Measurements from ENCODE around the gene MYO18A. TPM values are rescaled to one million over a fixed set of nuclear protein-coding genes. Genes with fewer than 3 reads are reported as not detected.

Gene MYO18A
- total RNA-seq, 1 experiment from 2014 or later: 37.2 TPM

DNA sequence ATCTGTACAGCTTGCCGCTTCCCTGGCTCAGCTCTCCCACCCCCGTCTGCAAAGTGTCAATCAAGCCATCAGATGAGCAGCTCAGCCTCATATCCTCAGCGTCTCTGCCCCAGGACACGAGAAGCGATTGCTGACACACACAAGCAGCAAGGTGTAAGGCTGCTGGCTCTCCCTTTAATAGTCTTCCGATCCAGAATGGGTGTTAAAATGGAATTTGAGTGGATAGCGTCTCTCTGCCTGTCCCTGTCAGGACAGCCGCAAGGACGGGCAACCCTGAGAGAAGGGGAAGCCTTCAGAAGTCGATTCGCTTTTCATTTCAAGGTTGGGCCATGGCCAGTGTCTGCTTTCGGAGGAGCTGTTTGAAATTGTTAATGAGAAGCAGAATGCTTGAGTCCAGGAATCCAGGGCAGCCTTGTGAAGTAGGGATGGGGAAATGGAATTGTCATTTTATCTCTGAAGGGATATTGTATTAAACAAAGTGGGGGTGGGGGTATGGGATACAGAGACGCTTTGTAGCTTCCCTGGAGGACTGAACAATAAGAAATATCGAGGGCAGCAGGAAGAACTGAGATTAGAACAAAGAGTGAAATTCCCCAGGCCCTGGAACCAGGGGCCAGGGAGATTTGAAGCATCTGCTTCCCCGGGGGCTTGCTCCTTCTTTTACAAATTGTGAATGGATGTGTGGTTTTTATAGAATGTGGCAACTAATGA, 142.0 kb downstream of the MYO18A start:
- Histone ChIP-seq H3K4me3 (replicated peaks in 1 of 2; ENCODE audit: low read depth in 1 of 2, low read length in 2 of 2) (no peak overlapping the region), H3K9me3 (ENCODE audit: control insufficient read depth in 1 of 2, insufficient read depth in 1 of 2, low read depth in 1 of 2, low read length in 2 of 2) (peaks cover 12 to 18% of the 10 kb centered on the region in 2 experiments; a peak in 2 of 4 replicates), H3K36me3 (ENCODE audit: control insufficient read depth in 1 of 2, insufficient read depth in 2 of 2, low read length in 2 of 2) (no peaks in the 10 kb centered on the region), H3K27ac (ENCODE audit: low read depth, low read length) (no peak overlapping the region), H3K4me2 (ENCODE audit: low read length) (no peak overlapping the region), H3K27me3 (ENCODE audit: insufficient read depth, low read length) (peaks cover 15% of the 10 kb centered on the region; the same call in 1 of the 2 replicates), H3K9ac (ENCODE audit: low read length) (no peak overlapping the region), H3K4me1 (ENCODE audit: control insufficient read depth in 1 of 2, insufficient read depth in 2 of 2, low read length in 2 of 2) (peaks cover 0 to 7% of the 10 kb centered on the region in 2 experiments; a peak in 2 of 4 replicates), H3K9me2 (ENCODE audit: insufficient read depth) (no peaks in the 10 kb centered on the region), H3K79me2 (ENCODE audit: insufficient read depth, low read length) (no peaks in the 10 kb centered on the region), H4K20me1 (ENCODE audit: insufficient read depth) (no peaks in the 10 kb centered on the region), H2AFZ (ENCODE audit: low read depth, low read length, poor library complexity, severe bottlenecking) (no peak overlapping the region)
- TF ChIP-seq RAD21 (IDR thresholded peaks at IDR 0.05; ENCODE audit: low read depth): no peak
- TF ChIP-seq, protein P1, sequence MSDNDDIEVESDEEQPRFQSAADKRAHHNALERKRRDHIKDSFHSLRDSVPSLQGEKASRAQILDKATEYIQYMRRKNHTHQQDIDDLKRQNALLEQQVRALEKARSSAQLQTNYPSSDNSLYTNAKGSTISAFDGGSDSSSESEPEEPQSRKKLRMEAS (IDR thresholded peaks at IDR 0.05): no peak
- TF ChIP-seq SP1 (IDR thresholded peaks at IDR 0.05; ENCODE audit: low read depth): no peak
- no peak for TF ChIP-seq ZFX (IDR thresholded peaks at IDR 0.05)
- TF ChIP-seq EZH2phosphoT487 (IDR thresholded peaks at IDR 0.05; ENCODE audit: borderline replicate concordance): no peak
- no peak for TF ChIP-seq SIN3A (IDR thresholded peaks at IDR 0.05; ENCODE audit: low read depth)
- no peak for TF ChIP-seq ZNF274 (IDR thresholded peaks at IDR 0.05; ENCODE audit: low read depth, low read length)
- TF ChIP-seq CBX3 (IDR thresholded peaks at IDR 0.05; ENCODE audit: low read depth): no peak
- TF ChIP-seq EGR1 (IDR thresholded peaks at IDR 0.05; ENCODE audit: low read depth): no peak
- no peak for TF ChIP-seq POLR2AphosphoS5 (IDR thresholded peaks at IDR 0.05; ENCODE audit: low read depth, low read length)
- no peak for TF ChIP-seq POLR2A (IDR thresholded peaks at IDR 0.05; ENCODE audit: borderline replicate concordance, extremely low read depth, insufficient read depth, insufficient read length)
- TF ChIP-seq, protein P2, sequence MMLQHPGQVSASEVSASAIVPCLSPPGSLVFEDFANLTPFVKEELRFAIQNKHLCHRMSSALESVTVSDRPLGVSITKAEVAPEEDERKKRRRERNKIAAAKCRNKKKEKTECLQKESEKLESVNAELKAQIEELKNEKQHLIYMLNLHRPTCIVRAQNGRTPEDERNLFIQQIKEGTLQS (IDR thresholded peaks at IDR 0.05): no peak
- no peak for TF ChIP-seq ELF1 (IDR thresholded peaks at IDR 0.05; ENCODE audit: borderline replicate concordance, low read depth)
- TF ChIP-seq CEBPB (IDR thresholded peaks at IDR 0.05; ENCODE audit: low read depth): no peak
- TF ChIP-seq, protein P3, sequence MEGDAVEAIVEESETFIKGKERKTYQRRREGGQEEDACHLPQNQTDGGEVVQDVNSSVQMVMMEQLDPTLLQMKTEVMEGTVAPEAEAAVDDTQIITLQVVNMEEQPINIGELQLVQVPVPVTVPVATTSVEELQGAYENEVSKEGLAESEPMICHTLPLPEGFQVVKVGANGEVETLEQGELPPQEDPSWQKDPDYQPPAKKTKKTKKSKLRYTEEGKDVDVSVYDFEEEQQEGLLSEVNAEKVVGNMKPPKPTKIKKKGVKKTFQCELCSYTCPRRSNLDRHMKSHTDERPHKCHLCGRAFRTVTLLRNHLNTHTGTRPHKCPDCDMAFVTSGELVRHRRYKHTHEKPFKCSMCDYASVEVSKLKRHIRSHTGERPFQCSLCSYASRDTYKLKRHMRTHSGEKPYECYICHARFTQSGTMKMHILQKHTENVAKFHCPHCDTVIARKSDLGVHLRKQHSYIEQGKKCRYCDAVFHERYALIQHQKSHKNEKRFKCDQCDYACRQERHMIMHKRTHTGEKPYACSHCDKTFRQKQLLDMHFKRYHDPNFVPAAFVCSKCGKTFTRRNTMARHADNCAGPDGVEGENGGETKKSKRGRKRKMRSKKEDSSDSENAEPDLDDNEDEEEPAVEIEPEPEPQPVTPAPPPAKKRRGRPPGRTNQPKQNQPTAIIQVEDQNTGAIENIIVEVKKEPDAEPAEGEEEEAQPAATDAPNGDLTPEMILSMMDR (IDR thresholded peaks at IDR 0.05 in 2 of 3, conservative IDR thresholded peaks at IDR 0.05 in 1 of 3; ENCODE audit: borderline replicate concordance in 1 of 3, insufficient read depth in 1 of 3, low read depth in 2 of 3, low read length in 2 of 3): no peak
- no peak for TF ChIP-seq FOSL1 (IDR thresholded peaks at IDR 0.05; ENCODE audit: low read depth)
- TF ChIP-seq, protein P4, sequence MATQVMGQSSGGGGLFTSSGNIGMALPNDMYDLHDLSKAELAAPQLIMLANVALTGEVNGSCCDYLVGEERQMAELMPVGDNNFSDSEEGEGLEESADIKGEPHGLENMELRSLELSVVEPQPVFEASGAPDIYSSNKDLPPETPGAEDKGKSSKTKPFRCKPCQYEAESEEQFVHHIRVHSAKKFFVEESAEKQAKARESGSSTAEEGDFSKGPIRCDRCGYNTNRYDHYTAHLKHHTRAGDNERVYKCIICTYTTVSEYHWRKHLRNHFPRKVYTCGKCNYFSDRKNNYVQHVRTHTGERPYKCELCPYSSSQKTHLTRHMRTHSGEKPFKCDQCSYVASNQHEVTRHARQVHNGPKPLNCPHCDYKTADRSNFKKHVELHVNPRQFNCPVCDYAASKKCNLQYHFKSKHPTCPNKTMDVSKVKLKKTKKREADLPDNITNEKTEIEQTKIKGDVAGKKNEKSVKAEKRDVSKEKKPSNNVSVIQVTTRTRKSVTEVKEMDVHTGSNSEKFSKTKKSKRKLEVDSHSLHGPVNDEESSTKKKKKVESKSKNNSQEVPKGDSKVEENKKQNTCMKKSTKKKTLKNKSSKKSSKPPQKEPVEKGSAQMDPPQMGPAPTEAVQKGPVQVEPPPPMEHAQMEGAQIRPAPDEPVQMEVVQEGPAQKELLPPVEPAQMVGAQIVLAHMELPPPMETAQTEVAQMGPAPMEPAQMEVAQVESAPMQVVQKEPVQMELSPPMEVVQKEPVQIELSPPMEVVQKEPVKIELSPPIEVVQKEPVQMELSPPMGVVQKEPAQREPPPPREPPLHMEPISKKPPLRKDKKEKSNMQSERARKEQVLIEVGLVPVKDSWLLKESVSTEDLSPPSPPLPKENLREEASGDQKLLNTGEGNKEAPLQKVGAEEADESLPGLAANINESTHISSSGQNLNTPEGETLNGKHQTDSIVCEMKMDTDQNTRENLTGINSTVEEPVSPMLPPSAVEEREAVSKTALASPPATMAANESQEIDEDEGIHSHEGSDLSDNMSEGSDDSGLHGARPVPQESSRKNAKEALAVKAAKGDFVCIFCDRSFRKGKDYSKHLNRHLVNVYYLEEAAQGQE (IDR thresholded peaks at IDR 0.05; ENCODE audit: low read depth): no peak
- POLR2A ChIA-PET: no interaction called here
- CTCF ChIA-PET: no interaction called here
- DNase-seq (ENCODE audit: low read depth, low spot score): no peak
- BruUV-seq (replicated peaks): no TSS peak
- ATAC-seq: no peak
- RAD21 ChIA-PET (ENCODE audit: low non-redundant PET in 1 of 2, low total read pairs in 2 of 2, uncharacterized antibody in 2 of 2, unreplicated experiment in 2 of 2): no interaction called here
- intact Hi-C loops (cut with micrococcal nuclease): no loop called here

Data from HCT116 (cell line).